ENCODE data around the gene SH3RF2. TPM values are rescaled to one million over a fixed set of nuclear protein-coding genes. Genes with fewer than 3 reads are reported as not detected.

SH3RF2 gene
- total and polyA plus RNA-seq, 9 of the 15 experiments (the other 6 are each of a cell fraction or from before 2014, with no cell fraction given) = 0.05 TPM; not detected in 8

GRCh38 chr5:146060221-146060585, 123.8 kb downstream of the SH3RF2 start:
- ATAC-seq = no peak
- H3K4me1 ChIP-seq (replicated peaks in 1 of 2; ENCODE audit: control insufficient read depth in 2 of 2, insufficient read depth in 2 of 2, low read length in 2 of 2) = peaks cover 3 to 4% of the 10 kb centered on the region in 2 experiments; a peak in 3 of 5 replicates
- no peaks in the 10 kb centered on the region for H3K9me3 ChIP-seq (replicated peaks; ENCODE audit: control insufficient read depth, insufficient read depth, low read depth, low read length)
- TF ChIP-seq YY1 (IDR thresholded peaks at IDR 0.05; ENCODE audit: borderline replicate concordance in 1 of 3, control insufficient read depth in 1 of 3, extremely low read depth in 1 of 3, insufficient read depth in 3 of 3, insufficient read length in 1 of 3, insufficient replicate concordance in 2 of 3, low read depth in 1 of 3, low read length in 2 of 3) = no peak
- no peak for TF ChIP-seq ZBTB5 (IDR thresholded peaks at IDR 0.05)
- no peak for TF ChIP-seq NONO (IDR thresholded peaks at IDR 0.05; ENCODE audit: low read depth in 2 of 2, low read length in 1 of 2)
- no peak for DNase-seq (ENCODE audit: extremely low read depth in 1 of 4, low spot score in 3 of 4)
- in situ Hi-C loops (cut with MboI) (loop anchor here (25.0 kb wide), 1 partner anchor 1848 kb away; no protein-coding TSS in a partner anchor), intact Hi-C loops (cut with micrococcal nuclease) (no loop called here)
- H3K9me1 ChIP-seq (ENCODE audit: control insufficient read depth, insufficient read depth, low read length) = no peaks in the 10 kb centered on the region
- WGBS (ENCODE audit: insufficient coverage, low coverage, missing lambda C conversion rate) = 3% methylated on average over 5 of the region's 5 CpGs
- no peak overlapping the region for H3K27ac ChIP-seq (ENCODE audit: extremely low read depth, low read depth, low read length)
- H4K20me1 ChIP-seq (replicated peaks; ENCODE audit: control insufficient read depth, insufficient read depth, low read length) = no peaks in the 10 kb centered on the region
- no peak overlapping the region for H3K4me3 ChIP-seq
- no peak overlapping the region for H2AFZ ChIP-seq (ENCODE audit: low read depth, low read length)
- H3K4me2 ChIP-seq (ENCODE audit: insufficient read depth, low read length) = no peak overlapping the region
- no peak for FAIRE-seq
- BruUV-seq (replicated peaks) = no TSS peak
- H3K27me3 ChIP-seq (ENCODE audit: control insufficient read depth in 2 of 2, insufficient read depth in 2 of 2, low read length in 2 of 2) = peaks cover 21 to 23% of the 10 kb centered on the region in 2 experiments
- POLR2A ChIA-PET = no interaction called here
- no peaks in the 10 kb centered on the region for H3K36me3 ChIP-seq (ENCODE audit: control insufficient read depth, insufficient read depth, low read length)
- no peaks in the 10 kb centered on the region for H3K79me2 ChIP-seq (ENCODE audit: control insufficient read depth, insufficient read depth, low read length)
- CTCF ChIA-PET (ENCODE audit: low intra/inter-chr PET ratio) = no interaction called here
- no peak overlapping the region for H3K9ac ChIP-seq (ENCODE audit: insufficient read depth in 1 of 2, low read depth in 2 of 2, low read length in 2 of 2)

Data from K562 (cell line).